Measurements from ENCODE around the gene GTF2F1. TPM values are rescaled to one million over a fixed set of nuclear protein-coding genes. Genes with fewer than 3 reads are reported as not detected.
"Not testable (repeated sequence)": the region's sequence is repeated elsewhere in the genome, so short reads cannot be mapped to it uniquely, and the experiment has no call there.

The GTF2F1 gene
- total and polyA plus RNA-seq, 2 donors (not counting 1 experiment from before 2014, with no cell fraction given) = 43.0 to 50.4 TPM

- H3K27ac ChIP-seq (ENCODE audit: insufficient read depth, low read length) = no peak overlapping the region
- H3K79me2 ChIP-seq (ENCODE audit: control insufficient read depth, insufficient read depth, low read length) = no peaks in the 10 kb centered on the region
- H3K27me3 ChIP-seq (ENCODE audit: control insufficient read depth, insufficient read depth, low read length) = peaks cover 3% of the 10 kb centered on the region
- no peak overlapping the region for H3K4me3 ChIP-seq (replicated peaks in 1 of 4; ENCODE audit: control extremely low read depth in 1 of 4, insufficient read depth in 1 of 4, low read depth in 3 of 4, low read length in 4 of 4)
- no peak overlapping the region for H3K9ac ChIP-seq (ENCODE audit: insufficient read depth, low read length)
- no peaks in the 10 kb centered on the region for H4K20me1 ChIP-seq (ENCODE audit: control insufficient read depth, extremely low read depth, insufficient read depth, low read length)
- DNase-seq (ENCODE audit: low read depth in 2 of 2) = no peak
- H2AFZ ChIP-seq (ENCODE audit: low read length) = no peak overlapping the region
- no peaks in the 10 kb centered on the region for H3K9me3 ChIP-seq (ENCODE audit: control insufficient read depth, insufficient read depth, low read depth, low read length)
- no peaks in the 10 kb centered on the region for H3K36me3 ChIP-seq (ENCODE audit: control insufficient read depth, insufficient read depth, low read length)
- TF ChIP-seq EZH2 (IDR thresholded peaks at IDR 0.05; ENCODE audit: low read length, missing control alignments) (no peak), CTCF (conservative IDR thresholded peaks at IDR 0.05 in 1 of 2, IDR thresholded peaks at IDR 0.05 in 1 of 2; ENCODE audit: low read depth in 1 of 2, low read length in 2 of 2) (no peak)
- no peak overlapping the region for H3K4me2 ChIP-seq (ENCODE audit: extremely low read depth, insufficient read depth, low read length)
- no peaks in the 10 kb centered on the region for H3K4me1 ChIP-seq (ENCODE audit: control insufficient read depth, extremely low read depth, insufficient read depth, low read length)
Observed at GRCh38 chr19:6433165-6433564, 40.2 kb upstream of the GTF2F1 start.

GRCh38 chr19:6431891-6432290 is 38.9 kb upstream of the GTF2F1 start:
- no peaks in the 10 kb centered on the region for H3K4me1 ChIP-seq (ENCODE audit: control insufficient read depth, extremely low read depth, insufficient read depth, low read length)
- H3K9ac ChIP-seq (ENCODE audit: insufficient read depth, low read length) = no peak overlapping the region
- no peaks in the 10 kb centered on the region for H3K36me3 ChIP-seq (ENCODE audit: control insufficient read depth, insufficient read depth, low read length)
- no peaks in the 10 kb centered on the region for H3K9me3 ChIP-seq (ENCODE audit: control insufficient read depth, insufficient read depth, low read depth, low read length)
- no peak overlapping the region for H3K4me3 ChIP-seq (replicated peaks in 1 of 4; ENCODE audit: control extremely low read depth in 1 of 4, insufficient read depth in 1 of 4, low read depth in 3 of 4, low read length in 4 of 4)
- no peak overlapping the region for H2AFZ ChIP-seq (ENCODE audit: low read length)
- H3K27ac ChIP-seq (ENCODE audit: insufficient read depth, low read length) = no peak overlapping the region
- TF ChIP-seq CTCF (conservative IDR thresholded peaks at IDR 0.05 in 1 of 2, IDR thresholded peaks at IDR 0.05 in 1 of 2; ENCODE audit: low read depth in 1 of 2, low read length in 2 of 2) (no peak), EZH2 (IDR thresholded peaks at IDR 0.05; ENCODE audit: low read length, missing control alignments) (no peak)
- no peaks in the 10 kb centered on the region for H4K20me1 ChIP-seq (ENCODE audit: control insufficient read depth, extremely low read depth, insufficient read depth, low read length)
- no peak overlapping the region for H3K4me2 ChIP-seq (ENCODE audit: extremely low read depth, insufficient read depth, low read length)
- H3K27me3 ChIP-seq (ENCODE audit: control insufficient read depth, insufficient read depth, low read length) = peaks cover 3% of the 10 kb centered on the region
- no peak for DNase-seq (ENCODE audit: low read depth in 2 of 2)
- no peaks in the 10 kb centered on the region for H3K79me2 ChIP-seq (ENCODE audit: control insufficient read depth, insufficient read depth, low read length)

- H2AFZ ChIP-seq (ENCODE audit: low read length) = no peak overlapping the region
- H3K9ac ChIP-seq (ENCODE audit: insufficient read depth, low read length) = no peak overlapping the region
- H3K4me2 ChIP-seq (ENCODE audit: extremely low read depth, insufficient read depth, low read length) = no peak overlapping the region
- no peaks in the 10 kb centered on the region for H3K36me3 ChIP-seq (ENCODE audit: control insufficient read depth, insufficient read depth, low read length)
- no peak for TF ChIP-seq EZH2 (IDR thresholded peaks at IDR 0.05; ENCODE audit: low read length, missing control alignments)
- TF ChIP-seq CTCF (conservative IDR thresholded peaks at IDR 0.05 in 1 of 2, IDR thresholded peaks at IDR 0.05 in 1 of 2; ENCODE audit: low read depth in 1 of 2, low read length in 2 of 2) = no peak
- no peak overlapping the region for H3K4me3 ChIP-seq (replicated peaks in 1 of 4; ENCODE audit: control extremely low read depth in 1 of 4, insufficient read depth in 1 of 4, low read depth in 3 of 4, low read length in 4 of 4)
- no peaks in the 10 kb centered on the region for H4K20me1 ChIP-seq (ENCODE audit: control insufficient read depth, extremely low read depth, insufficient read depth, low read length)
- no peak for DNase-seq (ENCODE audit: low read depth in 2 of 2)
- H3K4me1 ChIP-seq (ENCODE audit: control insufficient read depth, extremely low read depth, insufficient read depth, low read length) = no peaks in the 10 kb centered on the region
- H3K9me3 ChIP-seq (ENCODE audit: control insufficient read depth, insufficient read depth, low read depth, low read length) = no peaks in the 10 kb centered on the region
- no peaks in the 10 kb centered on the region for H3K79me2 ChIP-seq (ENCODE audit: control insufficient read depth, insufficient read depth, low read length)
- no peak overlapping the region for H3K27ac ChIP-seq (ENCODE audit: insufficient read depth, low read length)
- H3K27me3 ChIP-seq (ENCODE audit: control insufficient read depth, insufficient read depth, low read length) = peaks cover 3% of the 10 kb centered on the region
Observed at GRCh38 chr19:6429419-6430221, 36.7 kb upstream of the GTF2F1 start.

- not testable (repeated sequence) for H4K20me1 ChIP-seq (ENCODE audit: control insufficient read depth, extremely low read depth, insufficient read depth, low read length); H3K9me3 ChIP-seq (ENCODE audit: control insufficient read depth, insufficient read depth, low read depth, low read length); H3K9ac ChIP-seq (ENCODE audit: insufficient read depth, low read length); H3K79me2 ChIP-seq (ENCODE audit: control insufficient read depth, insufficient read depth, low read length); H3K27ac ChIP-seq (ENCODE audit: insufficient read depth, low read length); H3K4me3 ChIP-seq (replicated peaks in 1 of 4; ENCODE audit: control extremely low read depth in 1 of 4, insufficient read depth in 1 of 4, low read depth in 3 of 4, low read length in 4 of 4); DNase-seq (ENCODE audit: low read depth in 2 of 2); H3K4me1 ChIP-seq (ENCODE audit: control insufficient read depth, extremely low read depth, insufficient read depth, low read length); H3K27me3 ChIP-seq (ENCODE audit: control insufficient read depth, insufficient read depth, low read length); H3K4me2 ChIP-seq (ENCODE audit: extremely low read depth, insufficient read depth, low read length); H3K36me3 ChIP-seq (ENCODE audit: control insufficient read depth, insufficient read depth, low read length); H2AFZ ChIP-seq (ENCODE audit: low read length)
Observed at GRCh38 chr19:6428692-6429418, 35.9 kb upstream of the GTF2F1 start.

Measured in fibroblast of lung (primary cell).